ENCODE results near the gene DST.

Gene DST

DNA sequence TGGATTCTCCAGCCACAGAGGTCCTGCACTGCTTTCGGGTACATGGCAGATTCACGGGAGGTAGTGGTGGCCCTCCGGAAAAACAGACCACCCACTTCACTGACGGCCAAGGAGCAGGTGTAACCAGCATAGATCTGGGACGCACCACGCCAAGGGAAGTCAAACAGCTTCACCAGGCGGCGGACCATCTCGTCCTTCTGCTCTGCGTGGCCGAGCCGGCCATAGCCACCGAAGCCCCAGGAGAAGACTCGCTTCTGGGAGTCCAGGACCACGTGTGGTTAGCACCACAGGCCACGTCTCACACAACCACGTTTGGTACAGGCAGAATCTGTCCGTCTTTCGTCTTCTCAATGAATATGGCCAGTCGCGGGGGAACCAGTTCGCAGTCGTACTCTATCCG lies 210.5 kb downstream of the DST start:
- no peak overlapping the region for H3K23ac ChIP-seq (ENCODE audit: low read depth, low read length, poor library complexity)
- no peak overlapping the region for H3K27ac ChIP-seq (replicated peaks; ENCODE audit: low read length)
- no peak overlapping the region for H2AK5ac ChIP-seq (ENCODE audit: low read depth, low read length)
- no peak overlapping the region for H3K4ac ChIP-seq (ENCODE audit: low read length)
- no peak overlapping the region for H3K9ac ChIP-seq (ENCODE audit: low read depth, low read length, poor library complexity)
- peak overlapping the region in 1 of 2 donors; percentile 53 for H3K4me3 ChIP-seq (ENCODE audit: low read length in 2 of 2)
- no peak overlapping the region for H2AFZ ChIP-seq (ENCODE audit: low read length)
- H3K9me3 ChIP-seq (replicated peaks in 1 of 2; ENCODE audit: control insufficient read depth in 2 of 2, insufficient read depth in 1 of 2, low read depth in 1 of 2, low read length in 2 of 2): peaks cover 0 to 6% of the 10 kb centered on the region in 2 donors
- no peak overlapping the region for H3K4me2 ChIP-seq (ENCODE audit: insufficient read depth, low read length, poor library complexity, severe bottlenecking)
- H4K8ac ChIP-seq (ENCODE audit: low read depth, low read length): no peak overlapping the region
- no peaks in the 10 kb centered on the region for H3K36me3 ChIP-seq (replicated peaks in 1 of 2; ENCODE audit: control insufficient read depth in 2 of 2, insufficient read depth in 2 of 2, low read length in 2 of 2)
- WGBS, 2 donors (ENCODE audit: extremely low coverage in 2 of 2, insufficient read length in 2 of 2, insufficient replicate concordance in 1 of 2): no CpG with 5 or more reads among the region's 24 CpGs
- no peak overlapping the region for H3K14ac ChIP-seq (ENCODE audit: low read length)
- no peaks in the 10 kb centered on the region for H3K4me1 ChIP-seq (ENCODE audit: control insufficient read depth in 2 of 2, insufficient read depth in 1 of 2, low read depth in 1 of 2, low read length in 2 of 2)
- H3K27me3 ChIP-seq (ENCODE audit: control insufficient read depth in 3 of 3, insufficient read depth in 3 of 3, low read depth in 1 of 3, low read length in 3 of 3): no peaks in the 10 kb centered on the region
- no peak overlapping the region for H2BK12ac ChIP-seq (ENCODE audit: low read length)
- H2BK5ac ChIP-seq (ENCODE audit: low read length): no peak overlapping the region
- H2BK120ac ChIP-seq (ENCODE audit: low read depth, low read length): no peak overlapping the region
- no peak overlapping the region for H4K91ac ChIP-seq (ENCODE audit: low read depth, low read length, poor library complexity)
- DNase-seq (ENCODE audit: low spot score): no peak
- no peaks in the 10 kb centered on the region for H3K79me1 ChIP-seq (ENCODE audit: low read depth, low read length)
- no peak overlapping the region for H2BK15ac ChIP-seq (ENCODE audit: low read length)
- no peak overlapping the region for H3K18ac ChIP-seq (ENCODE audit: low read length)

DNA sequence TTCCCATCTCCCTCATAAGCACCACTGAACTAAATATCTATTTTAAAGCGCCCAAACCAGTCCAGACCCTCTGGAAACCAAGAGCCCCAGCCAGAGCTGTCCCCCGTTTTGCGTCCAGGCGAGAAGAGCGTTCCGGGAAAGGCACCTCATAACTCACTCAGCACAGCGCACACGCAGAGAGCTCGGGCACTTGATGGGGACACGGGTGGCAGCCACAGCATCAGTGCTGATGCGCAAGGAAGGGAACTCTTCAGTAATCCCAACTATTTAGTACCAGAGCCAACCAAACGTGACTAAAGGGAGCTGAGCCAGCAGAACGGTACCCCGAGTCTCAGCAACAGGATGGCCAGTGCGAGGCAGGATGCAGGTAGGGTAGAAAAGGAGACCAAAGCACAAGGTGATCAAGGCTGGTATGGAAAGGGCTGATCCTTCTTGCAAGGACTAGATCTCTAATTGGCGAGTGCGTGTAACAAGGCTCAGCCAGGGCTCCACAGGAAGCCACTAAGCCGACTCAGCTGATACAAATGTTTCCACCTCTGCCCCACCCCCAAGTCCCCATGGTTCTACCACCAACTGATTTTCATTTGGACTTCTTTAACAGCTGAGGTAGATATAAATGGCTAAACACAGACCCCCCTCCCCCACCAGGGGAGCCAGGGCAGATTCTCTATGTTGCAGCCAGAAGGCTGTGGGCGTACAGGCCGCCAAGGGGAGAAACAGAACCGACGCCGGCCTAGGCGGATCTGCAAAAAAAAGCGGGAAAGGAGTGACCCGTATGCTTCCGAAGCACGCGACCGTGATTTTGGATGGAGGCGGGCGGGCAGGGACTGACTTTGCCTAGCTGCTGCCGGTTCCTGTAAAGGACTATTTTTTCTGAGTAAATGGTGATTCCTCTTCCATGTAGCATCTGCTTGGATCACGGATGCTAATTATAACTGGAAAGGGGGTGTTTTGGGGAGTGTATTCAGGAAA lies 211.8 kb downstream of the DST start:
- peak overlapping the region; percentile 32 for H3K18ac ChIP-seq (ENCODE audit: low read length)
- no peak overlapping the region for H3K9ac ChIP-seq (ENCODE audit: low read depth, low read length, poor library complexity)
- no peak overlapping the region for H2BK5ac ChIP-seq (ENCODE audit: low read length)
- no peak for DNase-seq (ENCODE audit: low spot score)
- peaks cover 0 to 6% of the 10 kb centered on the region in 2 donors for H3K9me3 ChIP-seq (replicated peaks in 1 of 2; ENCODE audit: control insufficient read depth in 2 of 2, insufficient read depth in 1 of 2, low read depth in 1 of 2, low read length in 2 of 2)
- H3K23ac ChIP-seq (ENCODE audit: low read depth, low read length, poor library complexity): no peak overlapping the region
- H3K4me1 ChIP-seq (ENCODE audit: control insufficient read depth in 2 of 2, insufficient read depth in 1 of 2, low read depth in 1 of 2, low read length in 2 of 2): no peaks in the 10 kb centered on the region
- H4K91ac ChIP-seq (ENCODE audit: low read depth, low read length, poor library complexity): no peak overlapping the region
- H2BK12ac ChIP-seq (ENCODE audit: low read length): no peak overlapping the region
- H3K4me3 ChIP-seq (ENCODE audit: low read length in 2 of 2): no peak overlapping the region
- H3K36me3 ChIP-seq (replicated peaks in 1 of 2; ENCODE audit: control insufficient read depth in 2 of 2, insufficient read depth in 2 of 2, low read length in 2 of 2): no peaks in the 10 kb centered on the region
- no peak overlapping the region for H2AK5ac ChIP-seq (ENCODE audit: low read depth, low read length)
- no peak overlapping the region for H2AFZ ChIP-seq (ENCODE audit: low read length)
- no peak overlapping the region for H3K4ac ChIP-seq (ENCODE audit: low read length)
- H3K14ac ChIP-seq (ENCODE audit: low read length): no peak overlapping the region
- no peak overlapping the region for H2BK15ac ChIP-seq (ENCODE audit: low read length)
- no peak overlapping the region for H3K4me2 ChIP-seq (ENCODE audit: insufficient read depth, low read length, poor library complexity, severe bottlenecking)
- no peaks in the 10 kb centered on the region for H3K79me1 ChIP-seq (ENCODE audit: low read depth, low read length)
- H3K27ac ChIP-seq (replicated peaks; ENCODE audit: low read length): no peak overlapping the region
- H4K8ac ChIP-seq (ENCODE audit: low read depth, low read length): no peak overlapping the region
- no peak overlapping the region for H2BK120ac ChIP-seq (ENCODE audit: low read depth, low read length)
- no peaks in the 10 kb centered on the region for H3K27me3 ChIP-seq (ENCODE audit: control insufficient read depth in 3 of 3, insufficient read depth in 3 of 3, low read depth in 1 of 3, low read length in 3 of 3)
- WGBS, 2 donors (ENCODE audit: extremely low coverage in 2 of 2, insufficient read length in 2 of 2, insufficient replicate concordance in 1 of 2): no CpG with 5 or more reads among the region's 34 CpGs

DNA sequence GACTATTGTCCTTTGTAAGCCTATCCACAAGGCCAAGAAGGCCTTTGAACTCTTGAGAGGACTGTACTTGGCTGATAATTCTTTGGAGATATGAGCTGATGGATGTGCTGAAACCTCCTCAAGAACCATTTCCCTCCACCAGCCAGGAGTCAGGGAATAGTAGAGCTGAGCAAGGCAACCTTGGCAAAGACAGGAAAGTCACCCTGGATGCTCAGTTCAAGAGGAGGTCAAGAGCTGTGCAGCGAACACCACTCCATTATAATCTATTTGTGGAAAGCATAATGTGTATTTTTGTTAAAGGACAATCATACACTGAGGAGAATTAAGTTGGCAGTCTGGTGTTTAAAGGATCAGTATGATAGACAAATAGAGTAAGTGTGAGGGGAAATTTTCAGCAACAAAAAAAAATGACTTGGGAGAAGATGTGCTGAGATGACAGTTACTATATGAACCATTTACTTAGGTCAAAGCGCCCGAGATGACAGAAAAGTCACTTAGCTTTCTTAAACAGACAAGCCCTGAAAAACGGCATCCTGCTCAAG lies 218.1 kb downstream of the DST start:
- Histone ChIP-seq H3K4me2 (ENCODE audit: insufficient read depth, low read length, poor library complexity, severe bottlenecking) (no peak overlapping the region), H3K9ac (ENCODE audit: low read depth, low read length, poor library complexity) (no peak overlapping the region), H4K91ac (ENCODE audit: low read depth, low read length, poor library complexity) (no peak overlapping the region), H2BK15ac (ENCODE audit: low read length) (no peak overlapping the region), H3K9me3 (replicated peaks in 1 of 2; ENCODE audit: control insufficient read depth in 2 of 2, insufficient read depth in 1 of 2, low read depth in 1 of 2, low read length in 2 of 2) (no peaks in the 10 kb centered on the region), H3K4me3 (ENCODE audit: low read length in 2 of 2) (no peak overlapping the region), H3K79me1 (ENCODE audit: low read depth, low read length) (no peaks in the 10 kb centered on the region), H3K4me1 (ENCODE audit: control insufficient read depth in 2 of 2, insufficient read depth in 1 of 2, low read depth in 1 of 2, low read length in 2 of 2) (no peaks in the 10 kb centered on the region), H4K8ac (ENCODE audit: low read depth, low read length) (no peak overlapping the region), H3K4ac (ENCODE audit: low read length) (no peak overlapping the region), H2BK5ac (ENCODE audit: low read length) (no peak overlapping the region), H2BK12ac (ENCODE audit: low read length) (no peak overlapping the region), H3K14ac (ENCODE audit: low read length) (no peak overlapping the region), H3K27ac (replicated peaks; ENCODE audit: low read length) (no peak overlapping the region), H2BK120ac (ENCODE audit: low read depth, low read length) (no peak overlapping the region), H3K18ac (ENCODE audit: low read length) (no peak overlapping the region), H3K27me3 (ENCODE audit: control insufficient read depth in 3 of 3, insufficient read depth in 3 of 3, low read depth in 1 of 3, low read length in 3 of 3) (no peaks in the 10 kb centered on the region), H3K36me3 (replicated peaks in 1 of 2; ENCODE audit: control insufficient read depth in 2 of 2, insufficient read depth in 2 of 2, low read length in 2 of 2) (no peaks in the 10 kb centered on the region), H2AFZ (ENCODE audit: low read length) (no peak overlapping the region), H3K23ac (ENCODE audit: low read depth, low read length, poor library complexity) (no peak overlapping the region), H2AK5ac (ENCODE audit: low read depth, low read length) (no peak overlapping the region)
- DNase-seq (ENCODE audit: low spot score): no peak
- no CpG with 5 or more reads among the region's 4 CpGs for WGBS, 2 donors (ENCODE audit: extremely low coverage in 2 of 2, insufficient read length in 2 of 2, insufficient replicate concordance in 1 of 2)

DNA sequence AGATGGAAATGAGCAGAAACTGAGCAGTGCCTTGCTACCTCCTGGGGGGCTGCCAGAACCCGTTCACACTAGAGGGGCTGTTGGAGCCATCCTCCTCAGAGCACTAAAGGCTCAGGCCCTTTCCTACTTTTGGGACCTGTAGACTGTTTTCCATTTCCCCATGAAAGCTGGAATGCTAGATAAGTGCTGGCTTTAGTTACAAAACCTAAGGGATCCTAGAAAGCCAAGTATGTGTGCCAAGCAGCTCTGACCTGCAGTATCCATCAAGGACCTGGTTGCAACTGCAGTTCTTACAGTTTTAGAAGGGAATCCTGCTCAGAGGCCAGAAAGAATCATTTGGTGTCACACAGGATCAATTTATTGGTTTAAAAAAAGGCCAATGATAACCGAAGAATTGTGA lies 218.6 kb downstream of the DST start:
- Histone ChIP-seq H2AK5ac (ENCODE audit: low read depth, low read length) (no peak overlapping the region), H4K91ac (ENCODE audit: low read depth, low read length, poor library complexity) (no peak overlapping the region), H3K9me3 (replicated peaks in 1 of 2; ENCODE audit: control insufficient read depth in 2 of 2, insufficient read depth in 1 of 2, low read depth in 1 of 2, low read length in 2 of 2) (no peaks in the 10 kb centered on the region), H3K4me3 (ENCODE audit: low read length in 2 of 2) (no peak overlapping the region), H3K79me1 (ENCODE audit: low read depth, low read length) (no peaks in the 10 kb centered on the region), H3K4ac (ENCODE audit: low read length) (no peak overlapping the region), H3K18ac (ENCODE audit: low read length) (no peak overlapping the region), H4K8ac (ENCODE audit: low read depth, low read length) (no peak overlapping the region), H3K9ac (ENCODE audit: low read depth, low read length, poor library complexity) (no peak overlapping the region), H3K4me1 (ENCODE audit: control insufficient read depth in 2 of 2, insufficient read depth in 1 of 2, low read depth in 1 of 2, low read length in 2 of 2) (no peaks in the 10 kb centered on the region), H2BK120ac (ENCODE audit: low read depth, low read length) (no peak overlapping the region), H2BK5ac (ENCODE audit: low read length) (no peak overlapping the region), H3K4me2 (ENCODE audit: insufficient read depth, low read length, poor library complexity, severe bottlenecking) (no peak overlapping the region), H2BK15ac (ENCODE audit: low read length) (no peak overlapping the region), H3K27ac (replicated peaks; ENCODE audit: low read length) (no peak overlapping the region), H3K23ac (ENCODE audit: low read depth, low read length, poor library complexity) (no peak overlapping the region), H3K27me3 (ENCODE audit: control insufficient read depth in 3 of 3, insufficient read depth in 3 of 3, low read depth in 1 of 3, low read length in 3 of 3) (no peaks in the 10 kb centered on the region), H3K14ac (ENCODE audit: low read length) (no peak overlapping the region), H3K36me3 (replicated peaks in 1 of 2; ENCODE audit: control insufficient read depth in 2 of 2, insufficient read depth in 2 of 2, low read length in 2 of 2) (no peaks in the 10 kb centered on the region), H2AFZ (ENCODE audit: low read length) (no peak overlapping the region), H2BK12ac (ENCODE audit: low read length) (no peak overlapping the region)
- no CpG with 5 or more reads among the region's 2 CpGs for WGBS, 2 donors (ENCODE audit: extremely low coverage in 2 of 2, insufficient read length in 2 of 2, insufficient replicate concordance in 1 of 2)
- DNase-seq (ENCODE audit: low spot score): no peak

All from neuronal stem cell (in vitro differentiated cells).